Adrenal gland (tissue), 5 donors: ENCODE results near the gene CAPN5.

Experiments
- POLR2A ChIP-seq, 2 donors: fragments of 450-650 bp; IDR thresholded peaks; one replicate each; pipeline ENCODE4 v1.6.1; 2017; ENCODE audit warnings: antibody characterized with exemption in 2 of 2, mild to moderate bottlenecking in 2 of 2, moderate library complexity in 1 of 2
- TF ChIP-seq, protein P1 (sequence below), 6 experiments: fragments of 450-650 bp in 4 of 6; fragments of 200-600 bp in 2 of 6; sonication (generic) in 1 of 6; IDR thresholded peaks; 1 replicate in 5 of 6; 2 replicates in 1 of 6; pipeline versions ENCODE4 v1.5.1 to v1.8.0; 2016 to 2021; ENCODE audit warnings: antibody characterized with exemption in 6 of 6, mild to moderate bottlenecking in 2 of 6, moderate library complexity in 1 of 6
- donor health status: DM: no; HTN: no; CAD: no.

DNA sequence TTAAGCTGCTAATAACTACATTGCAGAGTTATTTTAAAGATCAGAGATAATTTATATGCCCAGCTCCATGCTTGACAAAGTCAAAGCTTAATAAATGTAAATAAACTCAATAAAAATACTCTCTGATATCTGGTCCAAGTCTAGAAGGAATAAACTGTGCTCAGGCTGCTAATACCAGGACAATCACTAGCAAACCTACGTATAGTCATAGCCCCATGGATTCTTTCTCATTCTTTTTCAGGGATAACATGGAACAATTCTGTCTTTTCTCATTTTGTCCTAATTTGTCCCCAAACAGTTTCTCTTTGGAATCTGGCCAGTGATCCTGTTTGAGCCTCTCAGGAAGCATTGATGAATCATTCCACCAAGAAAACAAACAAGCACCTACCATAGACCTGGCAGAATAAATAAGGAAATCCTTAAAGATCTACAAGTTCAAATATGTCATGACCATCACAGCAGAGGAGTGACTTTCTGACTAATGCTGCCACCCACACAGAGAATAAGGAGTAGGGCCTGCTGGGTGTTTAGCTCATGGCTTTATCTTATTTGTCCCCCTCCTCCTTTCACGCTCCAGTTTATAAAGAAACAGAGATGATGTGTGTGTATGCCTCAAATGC, 46.7 kb upstream of the CAPN5 start:
- TF ChIP-seq, protein P1, sequence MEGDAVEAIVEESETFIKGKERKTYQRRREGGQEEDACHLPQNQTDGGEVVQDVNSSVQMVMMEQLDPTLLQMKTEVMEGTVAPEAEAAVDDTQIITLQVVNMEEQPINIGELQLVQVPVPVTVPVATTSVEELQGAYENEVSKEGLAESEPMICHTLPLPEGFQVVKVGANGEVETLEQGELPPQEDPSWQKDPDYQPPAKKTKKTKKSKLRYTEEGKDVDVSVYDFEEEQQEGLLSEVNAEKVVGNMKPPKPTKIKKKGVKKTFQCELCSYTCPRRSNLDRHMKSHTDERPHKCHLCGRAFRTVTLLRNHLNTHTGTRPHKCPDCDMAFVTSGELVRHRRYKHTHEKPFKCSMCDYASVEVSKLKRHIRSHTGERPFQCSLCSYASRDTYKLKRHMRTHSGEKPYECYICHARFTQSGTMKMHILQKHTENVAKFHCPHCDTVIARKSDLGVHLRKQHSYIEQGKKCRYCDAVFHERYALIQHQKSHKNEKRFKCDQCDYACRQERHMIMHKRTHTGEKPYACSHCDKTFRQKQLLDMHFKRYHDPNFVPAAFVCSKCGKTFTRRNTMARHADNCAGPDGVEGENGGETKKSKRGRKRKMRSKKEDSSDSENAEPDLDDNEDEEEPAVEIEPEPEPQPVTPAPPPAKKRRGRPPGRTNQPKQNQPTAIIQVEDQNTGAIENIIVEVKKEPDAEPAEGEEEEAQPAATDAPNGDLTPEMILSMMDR (IDR thresholded peaks at IDR 0.05): no peak
- TF ChIP-seq POLR2A (IDR thresholded peaks at IDR 0.05): no peak
